Activated CD4-positive, alpha-beta T cell treated with anti-CD3 and anti-CD28 coated beads for 36 hours (primary cell): ENCODE measurements around the gene FCHO2. TPM values are rescaled to one million over a fixed set of nuclear protein-coding genes. Genes with fewer than 3 reads are reported as not detected.
"Not testable (repeated sequence)": the region's sequence is repeated elsewhere in the genome, so short reads cannot be mapped to it uniquely, and the experiment has no call there.

ENCODE experiments used
- ATAC-seq: fragments of 200-7000 bp; cut with Tn5 transposase; one replicate; pipeline ENCODE4 v1.10.0; 2021; ENCODE audit warnings: mild to moderate bottlenecking, moderate library complexity
- CTCF ChIA-PET: fragments of 350-600 bp; sonication (Branson Sonifier 250); formaldehyde crosslinking; loops from one replicate; lab custom pipeline; 2021; ENCODE audit warnings: antibody characterized with exemption; lab: Charles Lee
- POLR2A ChIA-PET: fragments of 350-600 bp; sonication (Branson Sonifier 250); formaldehyde crosslinking; loops from one replicate; lab custom pipeline; 2021; ENCODE audit warnings: antibody characterized with exemption, inconsistent platforms; lab: Charles Lee
- DNase-seq: peaks from one replicate; pipeline ENCODE4 v3.0.0-alpha.2; 2020
- H3K27ac Mint-ChIP-seq: one replicate; pipeline ENCODE4 v1.8.0; 2021; ENCODE audit warnings: mixed read lengths
- H3K27me3 Mint-ChIP-seq: one replicate; pipeline ENCODE4 v1.8.0; 2021; ENCODE audit warnings: mixed read lengths
- H3K36me3 Mint-ChIP-seq: one replicate; pipeline ENCODE4 v1.8.0; 2021; ENCODE audit warnings: low read depth, mixed read lengths
- H3K4me1 Mint-ChIP-seq: one replicate; pipeline ENCODE4 v1.8.0; 2021; ENCODE audit warnings: mixed read lengths
- H3K4me3 Mint-ChIP-seq: one replicate; pipeline ENCODE4 v1.8.0; 2021; ENCODE audit warnings: mild to moderate bottlenecking, moderate library complexity, mixed read lengths
- H3K9me3 Mint-ChIP-seq: one replicate; pipeline ENCODE4 v1.8.0; 2021; ENCODE audit warnings: low read depth, mixed read lengths
- intact Hi-C, 2 experiments: fragments of 100-400 bp; cut with DNase I in 1 of 2; cut with micrococcal nuclease in 1 of 2; formaldehyde crosslinking; loops; one replicate each; pipeline versions ENCODE4 v1.14.2 to v1.15.1; 2022 to 2024; cut with DNase I, micrococcal nuclease
- total RNA-seq, 2 experiments: library from RNA; stranded (reverse); gene quantifications; one replicate each; pipeline ENCODE4 v1.2.3, GENCODE V29; 2021

The FCHO2 gene, protein sequence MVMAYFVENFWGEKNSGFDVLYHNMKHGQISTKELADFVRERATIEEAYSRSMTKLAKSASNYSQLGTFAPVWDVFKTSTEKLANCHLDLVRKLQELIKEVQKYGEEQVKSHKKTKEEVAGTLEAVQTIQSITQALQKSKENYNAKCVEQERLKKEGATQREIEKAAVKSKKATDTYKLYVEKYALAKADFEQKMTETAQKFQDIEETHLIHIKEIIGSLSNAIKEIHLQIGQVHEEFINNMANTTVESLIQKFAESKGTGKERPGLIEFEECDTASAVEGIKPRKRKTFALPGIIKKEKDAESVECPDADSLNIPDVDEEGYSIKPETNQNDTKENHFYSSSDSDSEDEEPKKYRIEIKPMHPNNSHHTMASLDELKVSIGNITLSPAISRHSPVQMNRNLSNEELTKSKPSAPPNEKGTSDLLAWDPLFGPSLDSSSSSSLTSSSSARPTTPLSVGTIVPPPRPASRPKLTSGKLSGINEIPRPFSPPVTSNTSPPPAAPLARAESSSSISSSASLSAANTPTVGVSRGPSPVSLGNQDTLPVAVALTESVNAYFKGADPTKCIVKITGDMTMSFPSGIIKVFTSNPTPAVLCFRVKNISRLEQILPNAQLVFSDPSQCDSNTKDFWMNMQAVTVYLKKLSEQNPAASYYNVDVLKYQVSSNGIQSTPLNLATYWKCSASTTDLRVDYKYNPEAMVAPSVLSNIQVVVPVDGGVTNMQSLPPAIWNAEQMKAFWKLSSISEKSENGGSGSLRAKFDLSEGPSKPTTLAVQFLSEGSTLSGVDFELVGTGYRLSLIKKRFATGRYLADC
- 1 to 10 TPM in 1 of 2 experiments, under 1 TPM in 1; 0.86 to 1.3 TPM for total RNA-seq

- Mint-ChIP-seq H3K36me3 (no peaks in the 10 kb centered on the region), H3K4me3 (peak within 1 kb of the TSS; percentile 79), H3K27ac (peak within 1 kb of the TSS; percentile 74), H3K9me3 (no peaks in the 10 kb centered on the region), H3K4me1 (peaks cover 9% of the 10 kb centered on the region), H3K27me3 (peaks cover 41% of the 10 kb centered on the region)
- ChIA-PET POLR2A (no interaction called here), CTCF (interaction anchor here (0.6 to 2.6 kb wide), 4 partner anchors 11 to 205 kb away, joined by 3 to 13 read pairs (median 4); no protein-coding TSS in a partner anchor)
- intact Hi-C loops = loop anchor here (1.0 to 10.0 kb wide), 10 partner anchors 107 to 541 kb away; partner anchors contain the start of genes TNPO1 (in 2 of the 2) and BTF3 (in 1 of the 2)
- peak; percentile 96 for ATAC-seq
- peak; percentile 98 for DNase-seq
Measured at GRCh38 chr5:72955768-72956323, at the start of gene FCHO2. TSS of gene FCHO2 (plus strand) at chr5:72956041. CDS start at chr5:72956097, 56 bp downstream.

- DNase-seq = no peak
- H3K4me3 Mint-ChIP-seq = no peak overlapping the region
- no peaks in the 10 kb centered on the region for H3K9me3 Mint-ChIP-seq
- CTCF ChIA-PET = interaction anchor here (1.0 to 1.5 kb wide), 2 partner anchors 11 to 37 kb away, joined by 3 read pairs; no protein-coding TSS in a partner anchor
- H3K36me3 Mint-ChIP-seq = peaks cover 63% of the 10 kb centered on the region
- intact Hi-C loops = no loop called here
- POLR2A ChIA-PET = interaction anchor here (1.4 kb wide), 1 partner anchor 19 kb away, joined by 3 read pairs; no protein-coding TSS in a partner anchor
- peaks cover 2% of the 10 kb centered on the region for H3K4me1 Mint-ChIP-seq
- ATAC-seq = no peak
- H3K27me3 Mint-ChIP-seq = no peaks in the 10 kb centered on the region
- H3K27ac Mint-ChIP-seq = no peak overlapping the region
Measured at GRCh38 chr5:72906806-72907205, 49.0 kb upstream of the FCHO2 start.

- Mint-ChIP-seq H3K4me3 (no peak overlapping the region), H3K9me3 (no peaks in the 10 kb centered on the region), H3K4me1 (peaks cover 2% of the 10 kb centered on the region), H3K27ac (no peak overlapping the region), H3K36me3 (peaks cover 50% of the 10 kb centered on the region), H3K27me3 (no peaks in the 10 kb centered on the region)
- POLR2A ChIA-PET = no interaction called here
- no peak for DNase-seq
- CTCF ChIA-PET = no interaction called here
- no peak for ATAC-seq
- intact Hi-C loops = no loop called here
Measured at GRCh38 chr5:72908664-72909063, 47.2 kb upstream of the FCHO2 start.

- ATAC-seq (no peak), DNase-seq (no peak)
- Mint-ChIP-seq H3K4me3 (no peak overlapping the region), H3K27ac (no peak overlapping the region), H3K4me1 (no peaks in the 10 kb centered on the region), H3K36me3 (no peaks in the 10 kb centered on the region), H3K27me3 (no peaks in the 10 kb centered on the region), H3K9me3 (no peaks in the 10 kb centered on the region)
- intact Hi-C loops = no loop called here
- ChIA-PET CTCF (interaction anchor here (1.1 kb wide), 1 partner anchor 11 kb away, joined by 3 read pairs; no protein-coding TSS in a partner anchor), POLR2A (no interaction called here)
Measured at GRCh38 chr5:72917371-72917776, 38.5 kb upstream of the FCHO2 start.

DNA sequence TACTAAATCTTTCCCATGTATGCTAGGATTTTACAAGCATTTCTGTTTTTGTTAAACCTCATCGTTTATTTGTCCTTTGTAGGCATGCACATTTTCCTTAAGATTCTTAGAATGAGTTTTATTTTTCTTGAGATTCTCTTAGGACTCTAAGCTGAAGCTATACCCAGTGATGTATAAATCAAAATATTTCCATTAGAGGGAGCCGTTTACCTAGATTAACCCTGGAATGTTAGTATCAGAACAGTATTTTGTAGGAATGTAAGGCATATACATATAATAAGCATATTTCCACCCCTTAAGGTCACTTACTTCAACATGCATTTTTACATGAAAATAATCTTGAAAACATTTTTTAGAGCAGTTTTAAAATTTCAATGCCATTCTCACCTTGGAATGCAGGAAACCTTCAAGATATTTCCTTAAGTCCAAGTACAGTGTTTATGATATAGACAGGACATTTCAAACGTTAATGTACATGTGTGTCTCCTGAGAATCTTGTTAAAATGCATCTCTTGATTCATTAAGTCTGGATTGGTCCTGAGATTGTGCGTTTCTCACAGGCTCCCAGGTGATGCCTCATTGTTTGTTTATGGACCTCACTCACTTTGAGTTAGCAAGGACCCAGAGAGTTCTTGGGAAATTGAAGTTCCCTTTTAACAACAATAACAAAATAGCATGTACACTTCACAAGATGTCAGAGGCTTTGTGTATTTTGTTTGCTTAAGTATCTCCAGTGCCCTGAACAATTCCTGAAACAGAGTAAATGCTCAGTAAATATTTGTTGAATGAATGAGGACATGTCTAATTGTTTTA, 34.9 kb upstream of the FCHO2 start:
- no peaks in the 10 kb centered on the region for H3K27me3 Mint-ChIP-seq
- CTCF ChIA-PET = no interaction called here
- H3K4me3 Mint-ChIP-seq = no peak overlapping the region
- POLR2A ChIA-PET = no interaction called here
- intact Hi-C loops = loop anchor here in 1 of 2 experiments (5.0 kb wide), 1 partner anchor 281 kb away; no protein-coding TSS in a partner anchor
- H3K36me3 Mint-ChIP-seq = no peaks in the 10 kb centered on the region
- H3K4me1 Mint-ChIP-seq = no peaks in the 10 kb centered on the region
- H3K27ac Mint-ChIP-seq = no peak overlapping the region
- ATAC-seq = no peak
- no peak for DNase-seq
- no peaks in the 10 kb centered on the region for H3K9me3 Mint-ChIP-seq

DNA sequence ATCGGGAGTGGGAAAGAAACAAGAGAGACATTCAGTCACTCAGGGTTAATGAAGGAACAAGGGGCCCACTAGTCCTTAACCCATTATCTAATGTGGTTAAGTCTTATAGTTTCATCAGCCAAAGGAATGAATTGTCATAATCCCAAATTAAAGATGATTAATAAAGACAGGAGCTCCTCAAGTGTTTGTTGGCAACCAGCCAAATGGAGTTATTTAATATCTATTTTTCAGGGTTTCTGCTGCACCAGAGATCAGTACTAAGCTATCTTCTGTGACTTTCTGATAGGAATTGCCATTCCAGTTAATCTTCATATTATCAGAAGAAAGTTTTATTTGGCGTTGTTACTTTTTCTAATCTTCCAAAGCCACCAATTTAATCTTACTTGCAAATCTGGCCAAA, 34.0 kb upstream of the FCHO2 start:
- ChIA-PET POLR2A (no interaction called here), CTCF (no interaction called here)
- Mint-ChIP-seq H3K4me1 (no peaks in the 10 kb centered on the region), H3K27ac (no peak overlapping the region), H3K36me3 (no peaks in the 10 kb centered on the region), H3K27me3 (peaks cover 2% of the 10 kb centered on the region), H3K4me3 (no peak overlapping the region), H3K9me3 (no peaks in the 10 kb centered on the region)
- DNase-seq (no peak), ATAC-seq (no peak)
- intact Hi-C loops = loop anchor here in 1 of 2 experiments (5.0 kb wide), 1 partner anchor 280 kb away; no protein-coding TSS in a partner anchor

GRCh38 chr5:72922422-72922821, 33.4 kb upstream of the FCHO2 start:
- intact Hi-C loops = loop anchor here in 1 of 2 experiments (5.0 kb wide), 1 partner anchor 280 kb away; no protein-coding TSS in a partner anchor
- Mint-ChIP-seq H3K36me3 (no peaks in the 10 kb centered on the region), H3K4me1 (no peaks in the 10 kb centered on the region), H3K27me3 (peaks cover 4% of the 10 kb centered on the region), H3K27ac (no peak overlapping the region), H3K4me3 (no peak overlapping the region), H3K9me3 (no peaks in the 10 kb centered on the region)
- no peak for DNase-seq
- no peak for ATAC-seq
- ChIA-PET POLR2A (no interaction called here), CTCF (no interaction called here)

DNA sequence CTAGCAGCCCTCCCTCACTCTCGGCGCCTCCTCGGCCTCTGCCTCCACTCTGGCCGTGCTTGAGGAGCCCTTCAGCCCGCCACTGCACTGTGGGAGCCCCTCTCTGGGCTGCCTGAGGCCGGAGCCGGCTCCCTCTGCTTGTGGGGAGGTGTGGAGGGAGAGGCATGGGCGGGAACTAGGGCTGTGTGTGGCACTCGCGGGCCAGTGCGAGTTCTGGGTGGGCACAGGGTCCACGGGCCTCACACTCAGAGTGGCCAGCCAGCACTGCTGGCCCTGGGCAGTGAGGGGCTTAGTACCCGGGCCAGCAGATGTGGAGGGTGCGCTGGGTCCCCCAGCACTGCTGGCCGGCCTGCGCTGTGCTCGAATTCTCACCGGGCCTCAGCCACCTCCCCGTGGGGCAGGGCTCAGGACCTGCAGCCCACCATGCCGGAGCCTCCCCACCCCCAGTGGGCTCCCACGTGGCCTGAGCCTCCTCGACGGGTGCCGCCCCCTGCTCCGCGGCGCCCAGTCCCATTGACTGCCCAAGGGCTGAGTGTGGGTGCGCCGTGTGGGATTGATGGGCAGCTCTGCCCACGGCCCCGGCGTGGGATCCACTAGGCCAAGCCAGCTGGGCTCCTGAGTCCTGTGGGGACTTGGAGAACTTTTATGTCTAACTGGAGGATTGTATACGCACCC, 30.4 kb upstream of the FCHO2 start:
- CTCF ChIA-PET = interaction anchor here (0.7 kb wide), 1 partner anchor 678 kb away, joined by 3 read pairs; no protein-coding TSS in a partner anchor
- Mint-ChIP-seq H3K36me3 (no peaks in the 10 kb centered on the region), H3K4me3 (no peak overlapping the region), H3K4me1 (no peaks in the 10 kb centered on the region), H3K27me3 (peaks cover 8% of the 10 kb centered on the region), H3K27ac (no peak overlapping the region), H3K9me3 (no peaks in the 10 kb centered on the region)
- DNase-seq = no peak
- intact Hi-C loops = no loop called here
- ATAC-seq = no peak
- POLR2A ChIA-PET = no interaction called here

- H3K4me3 Mint-ChIP-seq, intact Hi-C loops, H3K4me1 Mint-ChIP-seq, ATAC-seq, H3K27ac Mint-ChIP-seq, H3K9me3 Mint-ChIP-seq, DNase-seq, CTCF ChIA-PET, H3K36me3 Mint-ChIP-seq: not testable (repeated sequence)
- peaks cover 19% of the 10 kb centered on the region for H3K27me3 Mint-ChIP-seq
- POLR2A ChIA-PET = interaction anchor here (0.7 kb wide), 1 partner anchor 1290 kb away, joined by 4 read pairs; no protein-coding TSS in a partner anchor
Measured at GRCh38 chr5:72932686-72933085, 23.2 kb upstream of the FCHO2 start.
